Esophagus (tissue), 2 donors: ENCODE results near the gene TPSAB1. TPM values are rescaled to one million over a fixed set of nuclear protein-coding genes. Genes with fewer than 3 reads are reported as not detected.

Experiments
- H3K27ac ChIP-seq, 2 donors: one replicate each; pipeline ENCODE4 v1.5.1; 2013; ENCODE audit warnings: low read depth in 2 of 2, mild to moderate bottlenecking in 2 of 2, inconsistent platforms in 1 of 2, low read length in 1 of 2, moderate library complexity in 1 of 2
- H3K27me3 ChIP-seq, 2 donors: one replicate each; pipeline ENCODE4 v1.6.1; 2013; ENCODE audit warnings: low read length in 2 of 2, control low read depth in 1 of 2, mild to moderate bottlenecking in 1 of 2; ENCODE audit not compliant: insufficient read depth in 2 of 2, control insufficient read depth in 1 of 2
- H3K36me3 ChIP-seq, 2 donors: one replicate each; pipeline ENCODE4 v1.6.1; 2013; ENCODE audit warnings: low read length in 1 of 2; ENCODE audit not compliant: control insufficient read depth in 2 of 2, insufficient read depth in 2 of 2
- H3K4me1 ChIP-seq, 2 donors: one replicate each; pipeline ENCODE4 v1.6.1; 2013; ENCODE audit warnings: low read length in 1 of 2; ENCODE audit not compliant: control insufficient read depth in 2 of 2, insufficient read depth in 2 of 2
- H3K4me3 ChIP-seq, 2 donors: one replicate each; pipeline ENCODE4 v1.5.1; 2013; ENCODE audit warnings: low read length in 2 of 2, mild to moderate bottlenecking in 2 of 2, low read depth in 1 of 2, moderate library complexity in 1 of 2
- H3K9me3 ChIP-seq, 2 donors: one replicate each; pipeline ENCODE4 v1.6.1; 2013; ENCODE audit warnings: mild to moderate bottlenecking in 2 of 2, low read depth in 1 of 2, low read length in 1 of 2, moderate library complexity in 1 of 2; ENCODE audit not compliant: control insufficient read depth in 2 of 2, insufficient read depth in 1 of 2
- WGBS, 2 donors: extraction: QIAGEN DNeasy Blood & Tissue Kit; methylation state at CpG; one replicate each; pipeline ENCODE4 v1.1.7; 2013; 5-methylcytosine and 5-hydroxymethylcytosine counted together
- polyA plus RNA-seq, 2 donors: library from polyadenylated mRNA; stranded (reverse); fragments of 200-250 nt; gene quantifications; one replicate each; pipeline ENCODE4 v1.2.3, GENCODE V29; 2013
- donor health status: healthy with polysubstance abuse.
- donor health status: Bipolar disorder and iron deficiency.

TPSAB1 gene
- polyA plus RNA-seq, 2 donors = 2.8 to 33.0 TPM

- 83 to 86% methylated on average over 12 of the region's 12 CpGs for WGBS, 2 donors
- Histone ChIP-seq H3K4me1 (no peaks in the 10 kb centered on the region), H3K27me3 (no peaks in the 10 kb centered on the region), H3K27ac (no peak overlapping the region), H3K4me3 (no peak overlapping the region), H3K36me3 (peaks cover 0 to 2% of the 10 kb centered on the region in 2 donors), H3K9me3 (no peaks in the 10 kb centered on the region)
These were observed 24.2 kb upstream of the TPSAB1 start for GRCh38 chr16:1216296-1216619.

GRCh38 chr16:1216681-1217400, 23.7 kb upstream of the TPSAB1 start:
- peaks cover 0 to 2% of the 10 kb centered on the region in 2 donors for H3K36me3 ChIP-seq
- no peak overlapping the region for H3K4me3 ChIP-seq
- no peaks in the 10 kb centered on the region for H3K9me3 ChIP-seq
- H3K27ac ChIP-seq = no peak overlapping the region
- WGBS, 2 donors = 68 to 75% methylated on average over 31 to 32 of the region's 32 CpGs
- H3K4me1 ChIP-seq = no peaks in the 10 kb centered on the region
- H3K27me3 ChIP-seq = no peaks in the 10 kb centered on the region

- WGBS, 2 donors = 80 to 87% methylated on average over 24 of the region's 24 CpGs
- Histone ChIP-seq H3K27ac (no peak overlapping the region), H3K36me3 (peaks cover 0 to 2% of the 10 kb centered on the region in 2 donors), H3K9me3 (no peaks in the 10 kb centered on the region), H3K4me3 (no peak overlapping the region), H3K27me3 (no peaks in the 10 kb centered on the region), H3K4me1 (no peaks in the 10 kb centered on the region)
These were observed 23.0 kb upstream of the TPSAB1 start for GRCh38 chr16:1217526-1217925.

GRCh38 chr16:1218061-1218929, 22.2 kb upstream of the TPSAB1 start:
- Histone ChIP-seq H3K27ac (no peak overlapping the region), H3K4me1 (no peaks in the 10 kb centered on the region), H3K27me3 (no peaks in the 10 kb centered on the region), H3K9me3 (no peaks in the 10 kb centered on the region), H3K36me3 (no peaks in the 10 kb centered on the region), H3K4me3 (no peak overlapping the region)
- WGBS, 2 donors = 81 to 84% methylated on average over 48 to 49 of the region's 49 CpGs

GRCh38 chr16:1218930-1219611, 21.4 kb upstream of the TPSAB1 start:
- WGBS, 2 donors = 76 to 85% methylated on average over 21 to 24 of the region's 24 CpGs
- H3K9me3 ChIP-seq = no peaks in the 10 kb centered on the region
- H3K27ac ChIP-seq = no peak overlapping the region
- H3K4me3 ChIP-seq = no peak overlapping the region
- H3K36me3 ChIP-seq = no peaks in the 10 kb centered on the region
- no peaks in the 10 kb centered on the region for H3K27me3 ChIP-seq
- no peaks in the 10 kb centered on the region for H3K4me1 ChIP-seq

GRCh38 chr16:1220098-1220728, 20.3 kb upstream of the TPSAB1 start:
- H3K36me3 ChIP-seq = no peaks in the 10 kb centered on the region
- WGBS, 2 donors = 89% methylated on average over 43 to 55 of the region's 55 CpGs

GRCh38 chr16:1220841-1221627, 19.5 kb upstream of the TPSAB1 start:
- no peaks in the 10 kb centered on the region for H3K36me3 ChIP-seq
- no peak overlapping the region for H3K4me3 ChIP-seq
- 80 to 81% methylated on average over 48 of the region's 48 CpGs for WGBS, 2 donors
- no peaks in the 10 kb centered on the region for H3K4me1 ChIP-seq
- no peaks in the 10 kb centered on the region for H3K27me3 ChIP-seq
- H3K27ac ChIP-seq = no peak overlapping the region
- H3K9me3 ChIP-seq = no peaks in the 10 kb centered on the region

More at GRCh38 chr16:1220098-1220728, 20.3 kb upstream of the TPSAB1 start:
- no peaks in the 10 kb centered on the region for H3K4me1 ChIP-seq
- no peak overlapping the region for H3K4me3 ChIP-seq
- no peaks in the 10 kb centered on the region for H3K9me3 ChIP-seq
- H3K27me3 ChIP-seq = no peaks in the 10 kb centered on the region
- no peak overlapping the region for H3K27ac ChIP-seq

- Histone ChIP-seq H3K4me1 (no peaks in the 10 kb centered on the region), H3K27me3 (no peaks in the 10 kb centered on the region), H3K36me3 (no peaks in the 10 kb centered on the region), H3K27ac (no peak overlapping the region), H3K9me3 (no peaks in the 10 kb centered on the region), H3K4me3 (no peak overlapping the region)
- 64 to 68% methylated on average over 39 to 40 of the region's 40 CpGs for WGBS, 2 donors
These were observed 18.6 kb upstream of the TPSAB1 start for GRCh38 chr16:1221628-1222552.
